Ascending aorta (tissue), 2 donors: Measurements from ENCODE around the gene BRDT. TPM values are rescaled to one million over a fixed set of nuclear protein-coding genes. Genes with fewer than 3 reads are reported as not detected.

Experiments
- DNase-seq, 2 donors: peaks; one replicate each; pipeline ENCODE4 v3.0.0-alpha.2; 2019; ENCODE audit warnings: low spot score in 2 of 2
- H3K27ac ChIP-seq, 2 donors: fragments of 200-600 bp; sonication (generic); one replicate each; pipeline ENCODE4 v1.5.1; 2016 to 2017; ENCODE audit warnings: mild to moderate bottlenecking in 1 of 2
- H3K27me3 ChIP-seq: fragments of 200-600 bp; sonication (generic); one replicate; pipeline ENCODE4 v1.5.1; 2017
- H3K36me3 ChIP-seq, 2 donors: fragments of 200-600 bp; sonication (generic); one replicate each; pipeline ENCODE4 v1.5.1; 2016
- H3K4me1 ChIP-seq, 2 donors: fragments of 200-600 bp; sonication (generic); one replicate each; pipeline ENCODE4 v1.5.1; 2016 to 2017; ENCODE audit warnings: mild to moderate bottlenecking in 1 of 2
- H3K4me3 ChIP-seq, 2 donors: fragments of 200-600 bp; sonication (generic); one replicate each; pipeline ENCODE4 v1.5.1; 2016 to 2017; ENCODE audit warnings: mild to moderate bottlenecking in 1 of 2
- H3K9me3 ChIP-seq, 2 donors: fragments of 200-600 bp; sonication (generic); one replicate each; pipeline ENCODE4 v1.5.1; 2016
- CTCF ChIP-seq, 3 experiments: fragments of 200-600 bp in 2 of 3; fragments of 450-650 bp in 1 of 3; sonication (generic) in 2 of 3; IDR thresholded peaks; one replicate each; pipeline ENCODE4 v1.5.1; 2016 to 2019; ENCODE audit warnings: antibody characterized with exemption in 3 of 3, mild to moderate bottlenecking in 1 of 3, moderate library complexity in 1 of 3
- intact Hi-C: fragments of 100-400 bp; cut with DNase I; formaldehyde crosslinking; loops from one replicate; pipeline ENCODE4 v1.15.1; 2023
- total RNA-seq: library from RNA; depleted of rRNA; stranded (reverse); fragments of >200 nt; gene quantifications from one replicate; pipeline ENCODE4 v1.1.0, GENCODE V29; 2016

BRDT gene
- total RNA-seq = not detected

- TF ChIP-seq CTCF (IDR thresholded peaks at IDR 0.05) = no peak
- no peaks in the 10 kb centered on the region for H3K36me3 ChIP-seq
- intact Hi-C loops = no loop called here
- H3K4me1 ChIP-seq = no peaks in the 10 kb centered on the region
- H3K27ac ChIP-seq = no peak within 1 kb of the TSS
- no peak for DNase-seq
- H3K4me3 ChIP-seq = no peak within 1 kb of the TSS
- H3K9me3 ChIP-seq = no peaks in the 10 kb centered on the region
- no peaks in the 10 kb centered on the region for H3K27me3 ChIP-seq
These were observed at the start of gene BRDT for GRCh38 chr1:91949356-91949699. Gene BRDT, plus strand, starts transcription at chr1:91949401. Its CDS starts 13,354 bp downstream, at chr1:91962755.

DNA sequence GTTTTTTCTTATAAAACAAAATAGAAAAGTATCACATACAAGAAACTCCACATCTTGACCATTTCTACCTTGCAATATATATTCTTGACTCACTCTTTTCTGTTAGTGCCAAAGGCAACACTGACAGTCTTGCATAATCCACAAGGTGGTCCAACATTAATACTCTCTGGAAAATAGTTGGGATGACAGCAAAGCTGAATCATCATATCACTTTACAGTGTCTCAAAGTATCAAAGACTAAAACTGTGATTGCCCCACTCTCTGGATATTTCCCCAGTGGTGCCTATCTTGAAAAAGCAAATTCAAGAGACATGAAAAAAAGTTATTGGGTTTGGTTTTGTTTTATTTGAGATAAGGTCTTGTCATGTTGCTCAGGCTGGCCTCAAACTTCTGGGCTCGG lies 48.6 kb upstream of the BRDT start:
- Histone ChIP-seq H3K36me3 (no peaks in the 10 kb centered on the region), H3K27me3 (no peaks in the 10 kb centered on the region), H3K4me3 (no peak overlapping the region), H3K9me3 (no peaks in the 10 kb centered on the region), H3K27ac (no peak overlapping the region), H3K4me1 (no peaks in the 10 kb centered on the region)
- TF ChIP-seq CTCF (IDR thresholded peaks at IDR 0.05) = no peak
- intact Hi-C loops = no loop called here
- DNase-seq = no peak

DNA sequence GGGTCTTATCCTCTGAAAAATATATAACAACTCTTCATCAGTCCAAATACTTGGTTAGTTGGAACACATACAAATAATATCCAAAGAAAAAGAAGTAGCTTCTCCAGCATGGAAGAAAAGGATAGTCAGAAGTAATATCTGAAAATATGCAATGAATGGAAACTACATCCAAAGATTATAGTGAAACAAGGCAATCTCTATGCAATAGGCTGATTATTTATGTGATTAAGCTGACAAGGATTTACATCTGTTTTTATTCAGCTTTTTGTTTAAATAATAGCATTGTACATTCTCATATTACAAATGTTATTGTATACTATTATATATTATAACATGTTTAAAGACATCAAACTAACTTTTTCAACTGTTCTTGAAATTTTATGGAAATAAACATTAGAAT lies 48.0 kb upstream of the BRDT start:
- no peak overlapping the region for H3K4me3 ChIP-seq
- no peak for DNase-seq
- no peaks in the 10 kb centered on the region for H3K36me3 ChIP-seq
- H3K27me3 ChIP-seq = no peaks in the 10 kb centered on the region
- no peaks in the 10 kb centered on the region for H3K4me1 ChIP-seq
- H3K27ac ChIP-seq = no peak overlapping the region
- no peak for TF ChIP-seq CTCF (IDR thresholded peaks at IDR 0.05)
- intact Hi-C loops = no loop called here
- H3K9me3 ChIP-seq = no peaks in the 10 kb centered on the region

DNA sequence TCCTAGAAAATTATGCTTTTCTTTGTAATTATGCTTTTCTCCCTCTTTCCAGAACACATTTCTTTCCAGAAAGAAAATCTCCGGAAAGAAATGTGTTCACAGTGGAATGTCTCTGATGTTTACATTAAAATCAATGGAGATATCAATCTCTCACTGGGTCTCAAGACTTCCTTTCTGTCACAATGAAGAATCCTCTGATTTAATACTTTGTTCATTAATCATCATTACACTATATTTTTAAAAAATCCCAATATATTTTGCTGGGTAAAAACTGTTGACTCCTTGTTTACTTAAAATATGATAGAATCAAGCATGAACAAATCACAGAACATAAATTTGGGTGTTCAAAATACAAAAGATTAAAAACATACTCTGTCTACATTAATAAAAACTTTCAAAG lies 36.9 kb upstream of the BRDT start:
- H3K4me3 ChIP-seq = no peak overlapping the region
- H3K36me3 ChIP-seq = no peaks in the 10 kb centered on the region
- no peak overlapping the region for H3K27ac ChIP-seq
- DNase-seq = no peak
- no peaks in the 10 kb centered on the region for H3K4me1 ChIP-seq
- intact Hi-C loops = no loop called here
- H3K9me3 ChIP-seq = no peaks in the 10 kb centered on the region
- H3K27me3 ChIP-seq = no peaks in the 10 kb centered on the region
- no peak for TF ChIP-seq CTCF (IDR thresholded peaks at IDR 0.05)

DNA sequence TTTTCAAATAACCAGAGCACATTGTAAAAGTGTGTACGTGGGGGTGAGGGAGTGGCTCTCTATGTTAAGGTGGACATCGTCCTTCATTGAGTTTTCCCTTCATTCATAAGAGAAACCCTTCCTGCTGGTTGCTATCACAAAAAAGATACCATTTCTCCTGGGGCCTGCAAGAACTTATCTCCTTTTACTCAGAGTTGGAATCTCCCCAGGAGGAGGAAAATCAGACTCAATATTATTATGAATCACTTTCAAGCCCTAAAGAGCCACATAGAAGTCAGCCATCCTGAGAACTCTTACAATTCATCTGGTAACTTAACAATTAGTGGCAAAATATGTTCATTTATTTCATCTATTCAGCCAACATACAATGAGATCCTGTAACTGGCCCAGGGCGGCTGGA lies 36.2 kb upstream of the BRDT start:
- no peak overlapping the region for H3K27ac ChIP-seq
- intact Hi-C loops = no loop called here
- no peak for TF ChIP-seq CTCF (IDR thresholded peaks at IDR 0.05)
- H3K4me1 ChIP-seq = no peaks in the 10 kb centered on the region
- H3K9me3 ChIP-seq = no peaks in the 10 kb centered on the region
- no peak for DNase-seq
- H3K27me3 ChIP-seq = no peaks in the 10 kb centered on the region
- no peak overlapping the region for H3K4me3 ChIP-seq
- no peaks in the 10 kb centered on the region for H3K36me3 ChIP-seq

DNA sequence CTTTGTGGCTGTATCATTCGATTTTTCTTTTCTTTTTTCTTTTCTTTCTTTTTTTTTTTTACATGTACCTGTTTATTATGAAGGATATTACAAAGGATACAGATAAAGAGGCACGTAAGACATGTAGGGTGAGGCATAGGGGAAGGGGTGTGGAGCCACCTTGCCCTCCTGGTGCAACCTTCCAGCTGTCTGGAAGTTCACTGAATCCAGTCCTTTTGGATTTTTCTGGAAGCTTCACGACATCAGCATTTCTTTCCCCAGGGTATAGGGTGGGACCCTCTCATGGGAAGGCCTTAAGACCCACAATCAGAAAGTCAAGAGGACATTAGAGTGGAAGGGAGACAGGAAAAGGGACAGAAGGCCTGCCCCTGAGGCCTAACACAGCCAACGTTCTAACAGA lies 33.2 kb upstream of the BRDT start:
- Histone ChIP-seq H3K9me3 (no peaks in the 10 kb centered on the region), H3K27ac (no peak overlapping the region), H3K27me3 (no peaks in the 10 kb centered on the region), H3K36me3 (no peaks in the 10 kb centered on the region), H3K4me3 (no peak overlapping the region), H3K4me1 (no peaks in the 10 kb centered on the region)
- no peak for DNase-seq
- no peak for TF ChIP-seq CTCF (IDR thresholded peaks at IDR 0.05)
- intact Hi-C loops = no loop called here
